HG03097 (cell line): Measurements from ENCODE around the gene PACSIN2.

Experiments
- ATAC-seq: cut with Tn5 transposase; IDR thresholded peaks from one replicate; pipeline ENCODE4 v1.9.1; 2021; ENCODE audit not compliant: unreplicated experiment, low FRiP score

The PACSIN2 gene

DNA sequence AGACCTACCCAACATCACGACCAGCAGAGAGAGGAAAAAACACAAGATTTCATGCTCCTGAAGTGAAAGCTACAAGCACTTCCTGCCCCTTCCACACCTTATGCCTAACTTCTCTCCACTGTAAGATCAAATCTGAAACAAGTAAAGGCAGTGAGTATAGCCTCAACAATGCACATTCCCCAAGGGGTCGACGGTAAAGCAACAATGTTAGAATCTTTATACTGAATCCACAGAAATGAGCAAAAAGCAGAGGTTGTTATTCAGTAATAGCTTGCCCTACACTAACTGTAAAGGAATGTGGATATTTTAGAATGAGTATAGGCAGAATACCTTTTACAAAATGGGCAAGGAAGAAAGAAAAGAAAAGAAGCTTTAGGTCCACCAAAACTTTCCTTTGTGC, 173.5 kb downstream of the PACSIN2 start:
- ATAC-seq = no peak

DNA sequence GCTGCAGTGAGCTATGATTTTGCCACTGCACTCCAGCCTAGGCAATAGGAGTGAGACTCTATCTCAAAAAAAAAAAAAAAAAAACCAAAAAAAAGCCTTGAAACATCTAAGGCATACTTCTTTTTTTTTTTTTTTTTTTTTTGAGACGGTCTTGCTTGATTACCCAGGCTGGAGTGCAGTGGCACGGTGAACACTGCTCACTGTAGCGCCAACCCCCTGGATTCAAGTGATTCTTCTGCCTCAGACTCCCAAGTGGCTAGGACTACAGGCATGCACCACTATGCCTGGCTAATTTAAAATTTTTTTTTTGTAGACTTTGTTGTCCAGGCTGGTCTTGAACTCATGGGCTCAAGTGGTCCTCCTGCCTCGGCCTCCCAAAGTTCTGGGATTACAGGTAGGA, 177.4 kb downstream of the PACSIN2 start:
- no peak for ATAC-seq

DNA sequence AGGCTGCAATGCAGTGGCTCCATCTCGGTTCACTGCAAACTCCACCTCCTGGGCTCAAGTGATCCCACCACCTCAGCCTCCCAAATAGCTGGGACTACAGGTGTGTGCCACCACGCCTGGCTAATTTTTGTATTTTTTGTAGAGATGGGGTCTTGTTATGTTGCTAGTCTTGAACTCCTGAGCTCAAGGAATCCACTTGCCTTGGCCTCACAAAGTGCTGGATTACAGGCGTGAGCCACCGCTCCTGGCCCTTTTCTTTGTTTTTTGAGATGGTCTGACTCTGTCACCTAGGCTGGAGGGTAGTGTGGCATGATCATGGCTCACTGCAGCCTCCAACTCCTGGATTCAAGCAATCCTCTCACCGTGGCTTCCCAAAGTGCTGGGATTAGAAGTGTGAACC, 178.9 kb downstream of the PACSIN2 start:
- ATAC-seq = no peak

DNA sequence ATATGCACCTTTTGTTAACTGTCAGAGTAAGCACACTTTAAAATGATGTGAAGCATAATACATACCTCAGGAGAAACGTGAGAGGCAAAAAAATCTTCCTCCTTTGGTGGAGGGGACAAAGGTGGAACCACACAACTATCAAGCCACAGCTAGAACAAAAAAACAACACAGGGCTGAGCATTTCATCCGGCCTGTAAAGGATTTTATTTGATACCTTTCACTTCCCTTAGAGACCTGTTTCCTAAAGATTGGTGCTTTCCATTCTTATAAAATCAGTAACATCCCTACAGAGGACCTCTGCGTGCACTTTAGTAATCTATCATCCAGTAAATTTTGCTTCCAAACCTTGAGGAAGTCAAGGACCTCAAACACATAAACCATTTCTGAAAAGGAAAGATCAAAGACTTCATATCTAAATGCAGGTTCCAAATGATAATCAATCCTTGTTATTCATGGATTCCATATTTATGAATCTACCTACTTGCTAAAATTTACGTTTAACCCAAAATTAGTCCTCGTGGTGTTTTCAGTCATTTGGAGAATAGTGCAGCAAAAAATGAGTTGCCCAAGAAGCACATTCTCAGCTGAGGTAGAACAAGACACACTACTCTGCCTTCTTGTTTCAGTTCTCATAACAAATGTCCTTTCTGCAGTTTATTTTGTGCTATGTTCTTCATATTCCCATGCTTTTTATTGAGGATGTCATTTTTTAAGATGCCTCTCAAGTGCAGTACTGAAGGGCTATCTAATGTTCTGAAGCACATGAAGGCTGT, 180.6 kb downstream of the PACSIN2 start:
- no peak for ATAC-seq

DNA sequence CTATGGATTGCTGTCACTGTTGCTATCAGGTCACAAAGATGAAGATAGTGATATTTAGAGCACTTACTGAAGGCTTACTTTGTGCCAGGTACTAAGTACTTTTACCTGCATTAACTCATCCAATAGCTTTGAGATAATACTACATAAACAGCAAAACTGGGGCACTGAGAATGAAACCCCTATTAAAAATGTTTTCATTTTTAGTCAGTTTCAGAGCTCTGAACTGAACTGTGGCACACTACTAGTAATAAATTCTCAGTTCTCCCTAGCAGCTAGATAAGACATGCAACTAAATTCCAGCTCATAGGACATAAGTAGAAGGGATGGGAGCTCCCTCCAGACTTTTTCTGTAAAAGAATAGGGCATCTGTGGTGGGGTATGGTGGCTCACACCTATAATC, 181.8 kb downstream of the PACSIN2 start:
- ATAC-seq = no peak

DNA sequence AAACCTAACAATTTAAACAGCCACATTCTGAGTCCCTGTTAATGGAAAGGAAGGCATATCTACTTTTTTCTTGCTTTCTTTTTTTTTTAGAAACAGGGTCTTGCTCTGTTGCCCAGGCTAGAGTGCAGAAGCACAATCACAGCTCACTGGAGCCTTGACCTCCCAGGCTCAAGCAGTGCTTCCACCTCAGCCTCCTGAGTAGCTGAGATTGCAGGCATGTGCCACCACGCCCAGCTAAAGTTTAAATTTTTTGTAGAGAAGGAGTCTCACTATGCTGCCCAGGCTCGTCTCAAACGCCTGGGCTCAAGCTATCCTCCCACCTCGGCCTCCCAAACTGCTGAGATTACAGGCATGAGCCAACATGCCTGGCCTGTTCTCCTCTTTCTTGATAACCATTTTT, 183.2 kb downstream of the PACSIN2 start:
- no peak for ATAC-seq

DNA sequence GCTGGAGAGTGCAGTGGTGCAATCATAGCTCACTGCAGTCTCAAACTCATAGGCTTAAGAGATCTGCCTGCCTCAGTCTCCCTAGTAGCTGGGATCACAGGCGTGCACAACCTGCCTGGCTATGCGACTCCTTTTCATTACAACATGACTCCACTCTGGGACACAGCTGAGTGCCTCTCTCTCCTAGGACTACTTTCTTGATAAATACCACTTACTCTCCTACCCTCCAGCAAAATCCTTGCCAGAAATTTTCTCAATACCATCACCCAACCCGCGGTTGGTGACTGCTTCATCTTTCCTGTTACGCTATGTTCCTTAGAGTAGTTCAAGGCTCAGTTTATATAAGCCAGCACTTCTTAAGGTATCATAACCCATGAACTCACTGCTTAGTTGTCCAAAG, 184.8 kb downstream of the PACSIN2 start:
- no peak for ATAC-seq

DNA sequence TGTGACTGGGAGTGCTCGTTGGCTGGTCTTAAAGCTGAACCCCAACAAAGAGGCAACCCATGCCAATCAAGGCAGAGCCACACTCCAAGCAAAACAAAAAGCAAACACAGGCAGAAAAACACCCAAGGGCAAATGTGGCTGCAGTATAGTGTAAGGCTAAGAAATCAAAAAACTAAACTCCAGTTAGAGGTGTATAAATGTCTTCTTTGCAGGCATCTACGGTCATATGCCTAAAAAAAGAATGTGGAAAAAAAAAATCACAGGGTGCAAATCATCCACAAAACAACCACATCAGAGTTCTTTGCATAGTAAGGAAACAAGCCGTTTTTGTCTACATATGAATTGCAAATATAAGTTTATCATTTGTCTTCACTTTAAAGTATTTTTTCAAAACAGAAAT, 185.6 kb downstream of the PACSIN2 start:
- ATAC-seq = no peak

DNA sequence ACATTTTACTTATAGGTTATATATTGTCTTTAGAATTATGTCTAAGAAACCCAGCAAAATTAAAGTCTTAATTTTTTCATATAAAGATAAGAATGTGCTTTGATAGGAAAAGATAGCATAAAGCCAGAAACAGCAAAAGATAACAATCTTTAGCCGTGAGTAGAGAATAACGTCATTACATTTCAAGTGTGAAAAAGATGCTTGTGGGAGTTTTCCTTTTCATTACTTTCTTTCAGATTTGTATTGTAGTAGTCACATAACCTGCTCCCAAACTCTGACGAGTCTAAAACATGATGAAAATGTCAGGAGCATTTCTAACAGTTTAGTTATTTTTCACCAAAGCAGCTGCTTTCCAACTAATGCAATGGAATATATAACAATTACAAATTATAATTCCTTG, 189.2 kb downstream of the PACSIN2 start:
- ATAC-seq = no peak

DNA sequence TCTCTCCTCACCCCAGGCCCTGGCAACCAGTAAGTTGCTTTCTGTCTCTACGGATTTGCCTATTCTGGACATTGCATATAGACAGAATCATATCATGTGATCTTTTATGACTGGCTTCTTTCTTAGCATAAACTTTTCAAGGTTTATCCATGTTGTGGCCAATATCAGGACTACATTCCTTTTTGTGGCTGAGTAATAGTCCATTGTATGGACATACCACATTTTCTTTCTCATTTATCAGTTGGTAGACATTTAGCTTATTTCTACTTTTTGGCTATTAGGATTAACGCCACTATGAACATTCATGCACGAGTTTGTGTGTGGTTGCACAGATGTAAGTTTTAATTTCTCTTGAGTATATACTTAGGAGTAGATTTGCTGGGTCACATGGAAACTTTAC, 193.6 kb downstream of the PACSIN2 start:
- ATAC-seq = no peak

DNA sequence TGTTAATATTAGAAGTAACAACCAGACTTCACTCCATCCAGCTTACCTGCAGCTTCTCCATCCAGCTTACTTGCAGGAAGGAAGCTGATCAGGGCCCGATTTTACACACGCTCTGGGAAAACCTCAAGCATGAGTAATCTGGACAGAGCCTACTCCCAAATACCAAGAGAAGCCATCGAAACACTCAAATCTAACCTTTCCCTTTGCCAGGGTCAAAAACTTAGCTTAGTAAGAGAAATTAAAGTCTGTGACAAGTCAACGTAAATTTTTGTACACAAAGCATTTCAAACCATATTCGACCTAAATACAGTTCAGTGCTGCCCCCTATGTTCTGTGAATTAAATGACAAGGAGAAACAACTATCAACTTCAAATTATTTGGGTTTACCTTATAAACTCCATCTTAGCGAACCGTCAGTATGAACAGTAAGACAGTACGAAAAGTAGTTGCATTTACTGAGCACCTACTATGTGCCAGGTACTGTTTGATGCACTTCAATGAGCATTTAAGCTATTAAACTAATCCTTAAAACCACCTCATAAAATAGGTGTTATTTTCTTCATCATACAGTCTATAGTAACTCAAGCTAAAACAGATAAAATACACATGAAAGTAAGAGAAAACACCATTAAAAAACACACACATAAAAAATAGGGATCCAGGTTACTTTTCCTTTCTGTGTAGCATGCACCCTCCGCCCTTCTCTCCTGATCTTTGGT, 194.7 kb downstream of the PACSIN2 start:
- no peak for ATAC-seq
